ENCODE results near the gene PRDX3.
"Not testable (repeated sequence)": the region's sequence is repeated elsewhere in the genome, so short reads cannot be mapped to it uniquely, and the experiment has no call there.

The PRDX3 gene

GRCh38 chr10:119153041-119153440 is 25.6 kb downstream of the PRDX3 start:
- no peaks in the 10 kb centered on the region for H3K27me3 ChIP-seq (ENCODE audit: control insufficient read depth in 1 of 2, insufficient read depth in 1 of 2, low read length in 2 of 2)
- H3K27ac ChIP-seq (ENCODE audit: low read length, poor library complexity, severe bottlenecking): no peak overlapping the region
- no peak overlapping the region for H3K18ac ChIP-seq (ENCODE audit: low read depth in 1 of 2, low read length in 2 of 2)
- H2AFZ ChIP-seq (ENCODE audit: low read depth, low read length): no peak overlapping the region
- H3K14ac ChIP-seq (ENCODE audit: low read length in 2 of 2): no peak overlapping the region
- no peak overlapping the region for H2AK5ac ChIP-seq (ENCODE audit: low read length, severe bottlenecking)
- peaks cover 33 to 57% of the 10 kb centered on the region in 2 experiments for H3K36me3 ChIP-seq (ENCODE audit: control insufficient read depth in 1 of 2, insufficient read depth in 2 of 2, low read depth in 1 of 2, low read length in 2 of 2)
- H2BK120ac ChIP-seq (ENCODE audit: low read depth, low read length): no peak overlapping the region
- H2BK5ac ChIP-seq (ENCODE audit: low read depth, low read length, poor library complexity, severe bottlenecking): no peak overlapping the region
- no peaks in the 10 kb centered on the region for H3K9me3 ChIP-seq (ENCODE audit: control insufficient read depth, low read length)
- no peak overlapping the region for H3K9ac ChIP-seq (ENCODE audit: low read length)
- peaks cover 2% of the 10 kb centered on the region for H3K4me1 ChIP-seq (ENCODE audit: control insufficient read depth, insufficient read depth, low read depth, low read length)
- H2BK12ac ChIP-seq (ENCODE audit: low read length in 2 of 2): no peak overlapping the region
- no peak overlapping the region for H4K8ac ChIP-seq (ENCODE audit: low read length)
- DNase-seq: no peak
- WGBS: 97% methylated on average over 4 of the region's 5 CpGs
- H3K23ac ChIP-seq (ENCODE audit: low read length in 2 of 2): no peak overlapping the region
- no peak overlapping the region for H3K4me2 ChIP-seq (ENCODE audit: low read length, poor library complexity, severe bottlenecking)
- no peak overlapping the region for H2BK15ac ChIP-seq (ENCODE audit: low read depth, poor library complexity, severe bottlenecking)
- H3K79me1 ChIP-seq (replicated peaks; ENCODE audit: low read length, poor library complexity, severe bottlenecking): no peaks in the 10 kb centered on the region
- H3K4me3 ChIP-seq (ENCODE audit: insufficient read depth in 1 of 2, low read depth in 1 of 2, low read length in 2 of 2): no peak overlapping the region
- no peak overlapping the region for H4K91ac ChIP-seq (ENCODE audit: low read length)
- no peak overlapping the region for H3K4ac ChIP-seq (ENCODE audit: low read depth in 1 of 2, low read length in 2 of 2)

- H4K8ac ChIP-seq (ENCODE audit: low read length); H2AFZ ChIP-seq (ENCODE audit: low read depth, low read length); H3K4ac ChIP-seq (ENCODE audit: low read depth in 1 of 2, low read length in 2 of 2); H3K4me2 ChIP-seq (ENCODE audit: low read length, poor library complexity, severe bottlenecking); H3K14ac ChIP-seq (ENCODE audit: low read length in 2 of 2); H3K27me3 ChIP-seq (ENCODE audit: control insufficient read depth in 1 of 2, insufficient read depth in 1 of 2, low read length in 2 of 2); H3K23ac ChIP-seq (ENCODE audit: low read length in 2 of 2); H3K9me3 ChIP-seq (ENCODE audit: control insufficient read depth, low read length); H3K18ac ChIP-seq (ENCODE audit: low read depth in 1 of 2, low read length in 2 of 2); H2BK120ac ChIP-seq (ENCODE audit: low read depth, low read length); H2BK15ac ChIP-seq (ENCODE audit: low read depth, poor library complexity, severe bottlenecking); H2BK12ac ChIP-seq (ENCODE audit: low read length in 2 of 2); H3K4me3 ChIP-seq (ENCODE audit: insufficient read depth in 1 of 2, low read depth in 1 of 2, low read length in 2 of 2); H4K91ac ChIP-seq (ENCODE audit: low read length); DNase-seq; H2BK5ac ChIP-seq (ENCODE audit: low read depth, low read length, poor library complexity, severe bottlenecking); H2AK5ac ChIP-seq (ENCODE audit: low read length, severe bottlenecking); H3K9ac ChIP-seq (ENCODE audit: low read length); H3K4me1 ChIP-seq (ENCODE audit: control insufficient read depth, insufficient read depth, low read depth, low read length); H3K79me1 ChIP-seq (replicated peaks; ENCODE audit: low read length, poor library complexity, severe bottlenecking); H3K27ac ChIP-seq (ENCODE audit: low read length, poor library complexity, severe bottlenecking): not testable (repeated sequence)
- WGBS: 88% methylated on average over 1 of the region's 6 CpGs
- peaks cover 41 to 58% of the 10 kb centered on the region in 2 experiments for H3K36me3 ChIP-seq (ENCODE audit: control insufficient read depth in 1 of 2, insufficient read depth in 2 of 2, low read depth in 1 of 2, low read length in 2 of 2)
These were observed 27.0 kb downstream of the PRDX3 start for GRCh38 chr10:119151601-119152000.

- H3K9ac ChIP-seq (ENCODE audit: low read length): no peak overlapping the region
- H3K4me1 ChIP-seq (ENCODE audit: control insufficient read depth, insufficient read depth, low read depth, low read length): peaks cover 2% of the 10 kb centered on the region
- H2AFZ ChIP-seq (ENCODE audit: low read depth, low read length): no peak overlapping the region
- H3K23ac ChIP-seq (ENCODE audit: low read length in 2 of 2): no peak overlapping the region
- H2BK5ac ChIP-seq (ENCODE audit: low read depth, low read length, poor library complexity, severe bottlenecking): no peak overlapping the region
- H3K9me3 ChIP-seq (ENCODE audit: control insufficient read depth, low read length): no peaks in the 10 kb centered on the region
- no peak overlapping the region for H2BK15ac ChIP-seq (ENCODE audit: low read depth, poor library complexity, severe bottlenecking)
- peaks cover 32 to 51% of the 10 kb centered on the region in 2 experiments for H3K36me3 ChIP-seq (ENCODE audit: control insufficient read depth in 1 of 2, insufficient read depth in 2 of 2, low read depth in 1 of 2, low read length in 2 of 2)
- H4K8ac ChIP-seq (ENCODE audit: low read length): no peak overlapping the region
- no peak overlapping the region for H4K91ac ChIP-seq (ENCODE audit: low read length)
- no peak overlapping the region for H3K4me2 ChIP-seq (ENCODE audit: low read length, poor library complexity, severe bottlenecking)
- no peak overlapping the region for H3K18ac ChIP-seq (ENCODE audit: low read depth in 1 of 2, low read length in 2 of 2)
- H3K14ac ChIP-seq (ENCODE audit: low read length in 2 of 2): no peak overlapping the region
- H2BK12ac ChIP-seq (ENCODE audit: low read length in 2 of 2): no peak overlapping the region
- no peak for DNase-seq
- 91% methylated on average over 12 of the region's 13 CpGs for WGBS
- H3K27ac ChIP-seq (ENCODE audit: low read length, poor library complexity, severe bottlenecking): no peak overlapping the region
- H3K4ac ChIP-seq (ENCODE audit: low read depth in 1 of 2, low read length in 2 of 2): no peak overlapping the region
- H2AK5ac ChIP-seq (ENCODE audit: low read length, severe bottlenecking): no peak overlapping the region
- H3K27me3 ChIP-seq (ENCODE audit: control insufficient read depth in 1 of 2, insufficient read depth in 1 of 2, low read length in 2 of 2): no peaks in the 10 kb centered on the region
- no peak overlapping the region for H2BK120ac ChIP-seq (ENCODE audit: low read depth, low read length)
- no peaks in the 10 kb centered on the region for H3K79me1 ChIP-seq (replicated peaks; ENCODE audit: low read length, poor library complexity, severe bottlenecking)
- no peak overlapping the region for H3K4me3 ChIP-seq (ENCODE audit: insufficient read depth in 1 of 2, low read depth in 1 of 2, low read length in 2 of 2)
These were observed 28.9 kb downstream of the PRDX3 start for GRCh38 chr10:119149729-119150128.

- WGBS: over 99% methylated on average over 8 of the region's 8 CpGs
- Histone ChIP-seq H3K18ac (ENCODE audit: low read depth in 1 of 2, low read length in 2 of 2) (no peak overlapping the region), H3K9me3 (ENCODE audit: control insufficient read depth, low read length) (no peaks in the 10 kb centered on the region), H2BK12ac (ENCODE audit: low read length in 2 of 2) (no peak overlapping the region), H3K79me1 (replicated peaks; ENCODE audit: low read length, poor library complexity, severe bottlenecking) (no peaks in the 10 kb centered on the region), H3K23ac (ENCODE audit: low read length in 2 of 2) (no peak overlapping the region), H2AK5ac (ENCODE audit: low read length, severe bottlenecking) (no peak overlapping the region), H2BK120ac (ENCODE audit: low read depth, low read length) (no peak overlapping the region), H2BK5ac (ENCODE audit: low read depth, low read length, poor library complexity, severe bottlenecking) (no peak overlapping the region), H2BK15ac (ENCODE audit: low read depth, poor library complexity, severe bottlenecking) (no peak overlapping the region), H3K4me1 (ENCODE audit: control insufficient read depth, insufficient read depth, low read depth, low read length) (peaks cover 2% of the 10 kb centered on the region), H2AFZ (ENCODE audit: low read depth, low read length) (no peak overlapping the region), H3K4me3 (ENCODE audit: insufficient read depth in 1 of 2, low read depth in 1 of 2, low read length in 2 of 2) (no peak overlapping the region), H3K9ac (ENCODE audit: low read length) (no peak overlapping the region), H3K36me3 (ENCODE audit: control insufficient read depth in 1 of 2, insufficient read depth in 2 of 2, low read depth in 1 of 2, low read length in 2 of 2) (peaks cover 31 to 45% of the 10 kb centered on the region in 2 experiments), H4K8ac (ENCODE audit: low read length) (no peak overlapping the region), H4K91ac (ENCODE audit: low read length) (no peak overlapping the region), H3K27me3 (ENCODE audit: control insufficient read depth in 1 of 2, insufficient read depth in 1 of 2, low read length in 2 of 2) (no peaks in the 10 kb centered on the region), H3K4me2 (ENCODE audit: low read length, poor library complexity, severe bottlenecking) (no peak overlapping the region), H3K4ac (ENCODE audit: low read depth in 1 of 2, low read length in 2 of 2) (no peak overlapping the region), H3K27ac (ENCODE audit: low read length, poor library complexity, severe bottlenecking) (no peak overlapping the region), H3K14ac (ENCODE audit: low read length in 2 of 2) (no peak overlapping the region)
- no peak for DNase-seq
These were observed 29.5 kb downstream of the PRDX3 start for GRCh38 chr10:119149157-119149556.
